Thyroid gland (tissue), 4 donors: ENCODE measurements around the gene SHISA5. TPM values are rescaled to one million over a fixed set of nuclear protein-coding genes. Genes with fewer than 3 reads are reported as not detected.

ENCODE experiments used
- DNase-seq, 2 donors: peaks; one replicate each; pipeline ENCODE4 v3.0.0-alpha.2; 2019
- H3K27ac ChIP-seq, 3 donors: fragments of 200-600 bp; sonication (generic); 1 replicate in 2 of 3; 2 replicates in 1 of 3; pipeline ENCODE4 v1.5.1; 2016 to 2019; ENCODE audit warnings: mild to moderate bottlenecking in 1 of 3, moderate library complexity in 1 of 3
- H3K27me3 ChIP-seq: fragments of 200-600 bp; sonication (generic); one replicate; pipeline ENCODE4 v1.5.1; 2019
- H3K36me3 ChIP-seq, 2 donors: fragments of 200-600 bp; sonication (generic); one replicate each; pipeline ENCODE4 v1.5.1; 2016 to 2019
- H3K4me1 ChIP-seq, 2 donors: fragments of 200-600 bp; sonication (generic); one replicate each; pipeline ENCODE4 v1.5.1; 2017 to 2019
- H3K4me3 ChIP-seq, 3 donors: fragments of 200-600 bp; sonication (generic); replicated peaks in 1 of 3; 1 replicate in 2 of 3; 2 replicates in 1 of 3; pipeline ENCODE4 v1.5.1; 2016; ENCODE audit warnings: mild to moderate bottlenecking in 1 of 3
- H3K9me3 ChIP-seq: fragments of 200-600 bp; sonication (generic); one replicate; pipeline ENCODE4 v1.5.1; 2017
- CTCF ChIP-seq, 6 experiments: fragments of 200-600 bp in 3 of 6; fragments of 450-650 bp in 3 of 6; sonication (generic) in 3 of 6; IDR thresholded peaks; one replicate each; pipeline ENCODE4 v1.5.1; 2016 to 2019; ENCODE audit warnings: antibody characterized with exemption in 6 of 6, mild to moderate bottlenecking in 2 of 6, inconsistent platforms in 1 of 6, moderate library complexity in 1 of 6
- POLR2A ChIP-seq, 2 donors: fragments of 450-650 bp; IDR thresholded peaks; one replicate each; pipeline ENCODE4 v1.6.1; 2017; ENCODE audit warnings: antibody characterized with exemption in 2 of 2, mild to moderate bottlenecking in 2 of 2, moderate library complexity in 1 of 2
- WGBS, 2 donors: methylation state at CpG; one replicate each; pipeline ENCODE4 v1.1.5; 2017; 5-methylcytosine and 5-hydroxymethylcytosine counted together
- intact Hi-C: fragments of 100-400 bp; cut with DNase I; formaldehyde crosslinking; loops from one replicate; pipeline ENCODE4 v1.15.1; 2023
- total RNA-seq, 4 donors: library from RNA; depleted of rRNA; stranded (reverse); fragments of >200 nt; gene quantifications; one replicate each; pipeline ENCODE4 v1.2.3, GENCODE V29; 2016

The SHISA5 gene
- total RNA-seq, 4 donors from 2014 or later: 100.0 to 120 (median 109) TPM

GRCh38 chr3:48505968-48506504 lies 2.1 kb upstream of the SHISA5 start:
- 94 to 98% methylated on average over 6 of the region's 6 CpGs for WGBS, 2 donors
- no peak for TF ChIP-seq POLR2A (IDR thresholded peaks at IDR 0.05)
- TF ChIP-seq CTCF (IDR thresholded peaks at IDR 0.05): no peak
- H3K27ac ChIP-seq: no peak overlapping the region
- intact Hi-C loops: no loop called here
- no peaks in the 10 kb centered on the region for H3K9me3 ChIP-seq
- DNase-seq: no peak
- H3K4me1 ChIP-seq: peaks cover 16 to 46% of the 10 kb centered on the region in 2 donors
- H3K36me3 ChIP-seq: no peaks in the 10 kb centered on the region
- H3K27me3 ChIP-seq: no peaks in the 10 kb centered on the region
- H3K4me3 ChIP-seq: no peak overlapping the region

GRCh38 chr3:48505146-48505545 lies 1.2 kb upstream of the SHISA5 start:
- no peak for DNase-seq
- 76% methylated on average over 2 of the region's 2 CpGs; no CpG with 5 or more reads in 1 of the 2 donors for WGBS, 2 donors
- H3K4me1 ChIP-seq: peaks cover 16 to 48% of the 10 kb centered on the region in 2 donors
- H3K27me3 ChIP-seq: no peaks in the 10 kb centered on the region
- no peaks in the 10 kb centered on the region for H3K9me3 ChIP-seq
- intact Hi-C loops: no loop called here
- no peak overlapping the region for H3K4me3 ChIP-seq
- H3K27ac ChIP-seq: peak overlapping the region in 1 of 3 donors; percentile 94
- H3K36me3 ChIP-seq: no peaks in the 10 kb centered on the region
- TF ChIP-seq CTCF (IDR thresholded peaks at IDR 0.05) (no peak), POLR2A (IDR thresholded peaks at IDR 0.05) (no peak)

GRCh38 chr3:48503401-48504050 lies 448 bp downstream of the SHISA5 start:
- WGBS, 2 donors: 20 to 32% methylated on average over 4 to 14 of the region's 26 CpGs
- Histone ChIP-seq H3K4me3 (peak overlapping the region; percentile 54 to 75 (median 54)), H3K9me3 (no peaks in the 10 kb centered on the region), H3K27me3 (no peaks in the 10 kb centered on the region), H3K4me1 (peaks cover 16 to 48% of the 10 kb centered on the region in 2 donors), H3K27ac (peak overlapping the region; percentile 93 to 95 (median 94)), H3K36me3 (no peaks in the 10 kb centered on the region)
- peak; percentile 51 to 55 for DNase-seq
- no peak for TF ChIP-seq CTCF (IDR thresholded peaks at IDR 0.05)
- TF ChIP-seq POLR2A (IDR thresholded peaks at IDR 0.05): no peak
- intact Hi-C loops: loop anchor here (5.0 kb wide), 1 partner anchor 36 kb away; a partner anchor contains a TSS

- H3K27ac ChIP-seq: peak overlapping the region in 2 of 3 donors; percentile 94 to 95
- 69 to 71% methylated on average over 4 to 5 of the region's 6 CpGs for WGBS, 2 donors
- H3K4me1 ChIP-seq: peaks cover 16 to 46% of the 10 kb centered on the region in 2 donors
- DNase-seq: peak; percentile 79 to 82
- H3K9me3 ChIP-seq: no peaks in the 10 kb centered on the region
- intact Hi-C loops: loop anchor here (5.0 kb wide), 1 partner anchor 35 kb away; a partner anchor contains a TSS
- TF ChIP-seq CTCF (IDR thresholded peaks at IDR 0.05): no peak
- TF ChIP-seq POLR2A (IDR thresholded peaks at IDR 0.05): no peak
- H3K27me3 ChIP-seq: no peaks in the 10 kb centered on the region
- peaks cover 0 to 5% of the 10 kb centered on the region in 2 donors for H3K36me3 ChIP-seq
- H3K4me3 ChIP-seq: peak overlapping the region in 1 of 3 donors; percentile 54
Measured at GRCh38 chr3:48502728-48503168, 1.2 kb downstream of the SHISA5 start.

- H3K27me3 ChIP-seq: no peaks in the 10 kb centered on the region
- H3K4me1 ChIP-seq: peaks cover 16 to 40% of the 10 kb centered on the region in 2 donors
- peaks cover 0 to 7% of the 10 kb centered on the region in 2 donors for H3K36me3 ChIP-seq
- DNase-seq: no peak
- peak overlapping the region in 1 of 3 donors; percentile 95 for H3K27ac ChIP-seq
- WGBS, 2 donors: 86 to 90% methylated on average over 5 of the region's 5 CpGs
- TF ChIP-seq CTCF (IDR thresholded peaks at IDR 0.05) (no peak), POLR2A (IDR thresholded peaks at IDR 0.05) (no peak)
- no peaks in the 10 kb centered on the region for H3K9me3 ChIP-seq
- intact Hi-C loops: loop anchor here (5.0 kb wide), 1 partner anchor 35 kb away; a partner anchor contains a TSS
- H3K4me3 ChIP-seq: no peak overlapping the region
Measured at GRCh38 chr3:48502121-48502520, 1.9 kb downstream of the SHISA5 start.
